DOHH2 (cell line): ENCODE data around the gene SAP30.

Source experiments
- H3F3A ChIP-seq: fragments of 200-600 bp; sonication (generic), shearing (Covaris generic); 2 replicates; pipeline ENCODE4 v1.6.0; 2016; ENCODE audit warnings: antibody characterized with exemption, mild to moderate bottlenecking; ENCODE audit not compliant: control insufficient read depth, insufficient read depth
- H3K27ac ChIP-seq: fragments of 200-600 bp; sonication (generic); 2 replicates; pipeline ENCODE4 v1.5.1; 2014; ENCODE audit warnings: low read depth, mild to moderate bottlenecking, low read length, moderate library complexity
- H3K27me3 ChIP-seq: fragments of 200-600 bp; sonication (generic); 2 replicates; pipeline ENCODE4 v1.6.1; 2014; ENCODE audit warnings: mild to moderate bottlenecking, low read length, mixed read lengths; ENCODE audit not compliant: control insufficient read depth
- H3K36me3 ChIP-seq: fragments of 200-600 bp; sonication (generic); 2 replicates; pipeline ENCODE4 v1.6.1; 2014; ENCODE audit warnings: mild to moderate bottlenecking, low read length, moderate library complexity, mixed read lengths; ENCODE audit not compliant: control insufficient read depth
- H3K4me1 ChIP-seq: fragments of 200-600 bp; sonication (generic); 2 replicates; pipeline ENCODE4 v1.6.1; 2014; ENCODE audit warnings: mild to moderate bottlenecking, low read length, mixed read lengths; ENCODE audit not compliant: control insufficient read depth
- H3K4me2 ChIP-seq: fragments of 200-600 bp; sonication (generic); 2 replicates; pipeline ENCODE4 v1.6.0; 2014; ENCODE audit warnings: mild to moderate bottlenecking, low read length, moderate library complexity
- H3K4me3 ChIP-seq: fragments of 200-600 bp; sonication (generic); 2 replicates; pipeline ENCODE4 v1.5.1; 2014; ENCODE audit warnings: mild to moderate bottlenecking, low read length, mixed read lengths
- H3K79me2 ChIP-seq: fragments of 200-600 bp; sonication (generic); 2 replicates; pipeline ENCODE4 v1.6.1; 2014; ENCODE audit warnings: mild to moderate bottlenecking, low read length, mixed read lengths; ENCODE audit not compliant: control insufficient read depth
- H3K9me2 ChIP-seq: fragments of 200-600 bp; sonication (generic); replicated peaks from 2 replicates; pipeline ENCODE4 v1.6.1; 2014; ENCODE audit warnings: mild to moderate bottlenecking, low read length, mixed read lengths; ENCODE audit not compliant: control insufficient read depth
- H3K9me3 ChIP-seq: fragments of 200-600 bp; sonication (generic); 2 replicates; pipeline ENCODE4 v1.6.1; 2014; ENCODE audit warnings: antibody characterized with exemption, low read length, mixed read lengths; ENCODE audit not compliant: control insufficient read depth, insufficient read depth
- H4K20me1 ChIP-seq: fragments of 200-600 bp; sonication (generic); 2 replicates; pipeline ENCODE4 v1.6.0; 2014; ENCODE audit warnings: low read depth, mild to moderate bottlenecking, antibody characterized with exemption, low read length, moderate library complexity; ENCODE audit not compliant: control insufficient read depth, insufficient read depth
- CTCF ChIP-seq: fragments of 200-600 bp; sonication (generic); IDR thresholded peaks from one replicate; pipeline ENCODE4 v1.5.1; 2014; ENCODE audit warnings: antibody characterized with exemption, mild to moderate bottlenecking, low read depth, low read length; ENCODE audit not compliant: poor library complexity, severe bottlenecking
- EZH2phosphoT487 ChIP-seq: fragments of 200-600 bp; sonication (generic); IDR thresholded peaks from 2 replicates; pipeline ENCODE4 v1.6.1; 2017; ENCODE audit warnings: borderline replicate concordance, mild to moderate bottlenecking, antibody characterized with exemption, low read length, moderate library complexity, mixed read lengths

The SAP30 gene

GRCh38 chr4:173333658-173334084 lies 37.1 kb upstream of the SAP30 start:
- peaks cover 16% of the 10 kb centered on the region for H4K20me1 ChIP-seq
- no peaks in the 10 kb centered on the region for H3K27me3 ChIP-seq
- peaks cover 72% of the 10 kb centered on the region for H3K79me2 ChIP-seq
- H3F3A ChIP-seq = peaks cover 50% of the 10 kb centered on the region
- no peaks in the 10 kb centered on the region for H3K9me3 ChIP-seq
- H3K27ac ChIP-seq = peak overlapping the region; percentile 96
- H3K4me3 ChIP-seq = peak overlapping the region; percentile 99
- no peaks in the 10 kb centered on the region for H3K9me2 ChIP-seq
- peak overlapping the region; percentile 85 for H3K4me2 ChIP-seq
- peaks cover 58% of the 10 kb centered on the region for H3K36me3 ChIP-seq
- TF ChIP-seq CTCF = no peak
- no peak for TF ChIP-seq EZH2phosphoT487
- peaks cover 41% of the 10 kb centered on the region for H3K4me1 ChIP-seq

- H3K9me2 ChIP-seq = no peaks in the 10 kb centered on the region
- peak within 1 kb of the TSS; percentile 96 for H3K27ac ChIP-seq
- H3F3A ChIP-seq = peaks cover 46% of the 10 kb centered on the region
- H3K4me3 ChIP-seq = peak within 1 kb of the TSS; percentile 99
- H3K4me1 ChIP-seq = peaks cover 41% of the 10 kb centered on the region
- no peak for TF ChIP-seq CTCF
- no peak for TF ChIP-seq EZH2phosphoT487
- peaks cover 52% of the 10 kb centered on the region for H3K36me3 ChIP-seq
- H3K4me2 ChIP-seq = peak within 1 kb of the TSS; percentile 85
- H3K9me3 ChIP-seq = no peaks in the 10 kb centered on the region
- H3K79me2 ChIP-seq = peaks cover 73% of the 10 kb centered on the region
- peaks cover 16% of the 10 kb centered on the region for H4K20me1 ChIP-seq
- H3K27me3 ChIP-seq = no peaks in the 10 kb centered on the region
Observed at GRCh38 chr4:173334085-173334890, 36.5 kb upstream of the SAP30 start, which contains the start of gene HMGB2. TSS of gene HMGB2 (minus strand) at chr4:173334358. CDS start at chr4:173333649, 709 bp downstream.

GRCh38 chr4:173334891-173335752 lies 35.6 kb upstream of the SAP30 start:
- peaks cover 73% of the 10 kb centered on the region for H3K79me2 ChIP-seq
- H4K20me1 ChIP-seq = peaks cover 16% of the 10 kb centered on the region
- TF ChIP-seq CTCF = no peak
- TF ChIP-seq EZH2phosphoT487 = no peak
- peaks cover 38% of the 10 kb centered on the region for H3F3A ChIP-seq
- H3K4me2 ChIP-seq = peak overlapping the region; percentile 68
- H3K4me3 ChIP-seq = peak overlapping the region; percentile 99
- no peaks in the 10 kb centered on the region for H3K9me3 ChIP-seq
- peaks cover 48% of the 10 kb centered on the region for H3K4me1 ChIP-seq
- no peaks in the 10 kb centered on the region for H3K27me3 ChIP-seq
- H3K36me3 ChIP-seq = peaks cover 43% of the 10 kb centered on the region
- peak overlapping the region; percentile 96 for H3K27ac ChIP-seq
- H3K9me2 ChIP-seq = no peaks in the 10 kb centered on the region
